IMR-90 (cell line): ENCODE data around the gene NRXN2. TPM values are rescaled to one million over a fixed set of nuclear protein-coding genes. Genes with fewer than 3 reads are reported as not detected.
A peak's percentile ranks its signal among the peaks of the same experiment; 100 is the strongest.

ENCODE experiments used
- ATAC-seq: fragments of 200-7000 bp; cut with Tn5 transposase; 2 replicates; pipeline ENCODE4 v1.9.1; 2020; ENCODE audit warnings: low read depth, mild to moderate bottlenecking, moderate library complexity
- BruUV-seq: library from RNA; stranded (reverse); fragments of 400-500 nt; replicated peaks from 2 replicates; lab custom pipeline; 2021; lab: Mats Ljungman, UMichigan
- CTCF ChIA-PET: fragments of 300-600 bp; formaldehyde crosslinking; extraction: SDS; loops from one replicate; lab custom pipeline; 2021; ENCODE audit warnings: antibody characterized with exemption; lab: Yijun Ruan, JAX
- POLR2A ChIA-PET: fragments of 300-600 bp; sonication (Branson Sonifier 250); formaldehyde crosslinking; loops from one replicate; lab custom pipeline; 2022; ENCODE audit warnings: antibody characterized with exemption; ENCODE audit not compliant: unreplicated experiment; lab: Charles Lee
- DNase-seq: peaks from one replicate; pipeline ENCODE4 v3.0.0; 2013
- H2AFZ ChIP-seq: replicated peaks from 2 replicates; pipeline ENCODE3; 2013; ENCODE audit warnings: low read length, mild to moderate bottlenecking; ENCODE audit not compliant: poor library complexity
- H2AK5ac ChIP-seq: 2 replicates; pipeline ENCODE4 v1.6.1; 2013; ENCODE audit warnings: low read depth, low read length, inconsistent platforms
- H2AK9ac ChIP-seq: replicated peaks from 2 replicates; pipeline ENCODE3; 2013; ENCODE audit warnings: mild to moderate bottlenecking, low read depth, low read length, moderate library complexity; ENCODE audit not compliant: poor library complexity
- H2BK120ac ChIP-seq: 2 replicates; pipeline ENCODE4 v1.6.1; 2013; ENCODE audit warnings: low read depth, low read length, inconsistent platforms
- H2BK15ac ChIP-seq: 3 replicates; pipeline ENCODE4 v1.6.1; 2013; ENCODE audit warnings: low read depth, low read length, inconsistent platforms
- H2BK20ac ChIP-seq: 2 replicates; pipeline ENCODE4 v1.6.1; 2013; ENCODE audit warnings: low read depth, mild to moderate bottlenecking, inconsistent platforms, low read length, moderate library complexity
- H2BK5ac ChIP-seq: 2 replicates; pipeline ENCODE4 v1.6.1; 2013; ENCODE audit warnings: mild to moderate bottlenecking, low read depth, low read length, inconsistent platforms; ENCODE audit not compliant: poor library complexity, severe bottlenecking
- H3K14ac ChIP-seq: replicated peaks from 2 replicates; pipeline ENCODE4 v1.6.1; 2013; ENCODE audit warnings: low read depth, low read length, inconsistent platforms
- H3K18ac ChIP-seq: 2 replicates; pipeline ENCODE4 v1.6.1; 2013; ENCODE audit warnings: low read depth, low read length, control low read depth
- H3K23ac ChIP-seq: 2 replicates; pipeline ENCODE4 v1.6.1; 2013; ENCODE audit warnings: low read depth, low read length, inconsistent platforms
- H3K27ac ChIP-seq: 2 replicates; pipeline ENCODE4 v1.5.1; 2013; ENCODE audit warnings: mild to moderate bottlenecking, control low read depth, low read length; ENCODE audit not compliant: insufficient read depth
- H3K27me3 ChIP-seq: 2 replicates; pipeline ENCODE4 v1.6.1; 2013; ENCODE audit warnings: low read length; ENCODE audit not compliant: control insufficient read depth, insufficient read depth
- H3K36me3 ChIP-seq: 2 replicates; pipeline ENCODE4 v1.6.1; 2013; ENCODE audit warnings: low read length, mixed read lengths; ENCODE audit not compliant: control insufficient read depth, insufficient read depth
- H3K4ac ChIP-seq: 2 replicates; pipeline ENCODE4 v1.6.1; 2013; ENCODE audit warnings: low read depth, low read length, inconsistent platforms
- H3K4me1 ChIP-seq: 2 replicates; pipeline ENCODE4 v1.6.1; 2013; ENCODE audit warnings: low read length, mixed read lengths; ENCODE audit not compliant: control insufficient read depth, insufficient read depth
- H3K4me2 ChIP-seq: 2 replicates; pipeline ENCODE4 v1.6.1; 2013; ENCODE audit warnings: low read depth, mild to moderate bottlenecking, control low read depth, low read length, moderate library complexity
- H3K4me3 ChIP-seq: 2 replicates; pipeline ENCODE4 v1.5.1; 2013; ENCODE audit warnings: low read depth, mild to moderate bottlenecking, control low read depth, low read length, moderate library complexity; ENCODE audit not compliant: insufficient read depth
- H3K56ac ChIP-seq: 2 replicates; pipeline ENCODE4 v1.6.1; 2013; ENCODE audit warnings: low read length, inconsistent platforms; ENCODE audit not compliant: insufficient read depth; ENCODE audit errors: extremely low read depth
- H3K79me1 ChIP-seq, 2 experiments: 2 replicates each; pipeline ENCODE4 v1.6.1; 2013; ENCODE audit warnings: low read length in 2 of 2, inconsistent platforms in 1 of 2, low read depth in 1 of 2
- H3K9ac ChIP-seq: 2 replicates; pipeline ENCODE4 v1.6.1; 2013; ENCODE audit warnings: low read depth, low read length, control low read depth
- H3K9me1 ChIP-seq: 2 replicates; pipeline ENCODE4 v1.6.1; 2013; ENCODE audit warnings: low read length, inconsistent platforms; ENCODE audit not compliant: insufficient read depth
- H3K9me3 ChIP-seq: 2 replicates; pipeline ENCODE4 v1.6.1; 2013; ENCODE audit warnings: low read length; ENCODE audit not compliant: control insufficient read depth, insufficient read depth
- H4K20me1 ChIP-seq: 2 replicates; pipeline ENCODE4 v1.6.1; 2013; ENCODE audit warnings: low read length, inconsistent platforms; ENCODE audit not compliant: insufficient read depth
- H4K5ac ChIP-seq: 2 replicates; pipeline ENCODE4 v1.6.1; 2013; ENCODE audit warnings: mild to moderate bottlenecking, low read depth, low read length, control low read depth
- H4K8ac ChIP-seq, 2 experiments: 2 replicates each; pipeline ENCODE4 v1.6.1; 2013; ENCODE audit warnings: low read depth in 2 of 2, low read length in 2 of 2, control low read depth in 1 of 2, inconsistent platforms in 1 of 2
- H4K91ac ChIP-seq: 2 replicates; pipeline ENCODE4 v1.6.1; 2013; ENCODE audit warnings: low read depth, low read length, inconsistent platforms; ENCODE audit not compliant: insufficient read depth
- BHLHE40 ChIP-seq: fragments of 150-350 bp; IDR thresholded peaks from 2 replicates; pipeline ENCODE4 v1.6.1; 2016; ENCODE audit warnings: mild to moderate bottlenecking, low read depth, low read length
- CEBPB ChIP-seq: IDR thresholded peaks from 2 replicates; pipeline ENCODE4 v1.6.1; 2012; ENCODE audit warnings: low read depth, low read length, improper control_type of control experiment
- CHD1 ChIP-seq: IDR thresholded peaks from 2 replicates; pipeline ENCODE4 v1.6.1; 2012; ENCODE audit warnings: low read depth, low read length, improper control_type of control experiment
- ELK1 ChIP-seq: fragments of 150-350 bp; IDR thresholded peaks from 2 replicates; pipeline ENCODE4 v1.6.1; 2016; ENCODE audit warnings: low read depth, mild to moderate bottlenecking, low read length, moderate library complexity, borderline replicate concordance
- MAFK ChIP-seq: IDR thresholded peaks from 2 replicates; pipeline ENCODE4 v1.6.1; 2012; ENCODE audit warnings: low read depth, low read length, improper control_type of control experiment
- MAZ ChIP-seq: IDR thresholded peaks from 2 replicates; pipeline ENCODE4 v1.6.1; 2012; ENCODE audit warnings: low read depth, mild to moderate bottlenecking, low read length, improper control_type of control experiment, moderate library complexity, borderline replicate concordance
- MXI1 ChIP-seq: IDR thresholded peaks from 2 replicates; pipeline ENCODE4 v1.6.1; 2012; ENCODE audit warnings: low read depth, mild to moderate bottlenecking, low read length, moderate library complexity, borderline replicate concordance
- NFE2L2 ChIP-seq: fragments of 150-350 bp; IDR thresholded peaks from 2 replicates; pipeline ENCODE4 v1.6.1; 2016; ENCODE audit warnings: low read depth, mild to moderate bottlenecking, low read length
- POLR2A ChIP-seq: IDR thresholded peaks from 2 replicates; pipeline ENCODE4 v1.6.1; 2012; ENCODE audit warnings: mild to moderate bottlenecking, low read depth, low read length
- RAD21 ChIP-seq: IDR thresholded peaks from 2 replicates; pipeline ENCODE4 v1.6.1; 2012; ENCODE audit warnings: low read length, improper control_type of control experiment
- RCOR1 ChIP-seq: IDR thresholded peaks from 2 replicates; pipeline ENCODE4 v1.6.1; 2012; ENCODE audit warnings: mild to moderate bottlenecking, low read length, improper control_type of control experiment; ENCODE audit not compliant: insufficient replicate concordance
- RFX5 ChIP-seq: IDR thresholded peaks from 2 replicates; pipeline ENCODE4 v1.8.0; 2012; ENCODE audit warnings: low read depth, mild to moderate bottlenecking, low read length, moderate library complexity
- SMC3 ChIP-seq: fragments of 150-350 bp; IDR thresholded peaks from 2 replicates; pipeline ENCODE4 v1.6.1; 2016; ENCODE audit warnings: low read depth, mild to moderate bottlenecking, antibody characterized with exemption, low read length, moderate library complexity
- WGBS, 2 experiments: methylation state at CpG; one replicate each; pipeline versions ENCODE4 v1.1.5 to v1.1.7; 2013; ENCODE audit warnings: missing lambda C conversion rate in 2 of 2; ENCODE audit not compliant: insufficient read length in 1 of 2; ENCODE audit errors: extremely low coverage in 2 of 2; 5-methylcytosine and 5-hydroxymethylcytosine counted together
- dilution Hi-C: fragments of 300-500 bp; cut with HindIII; formaldehyde crosslinking; loops from one replicate; pipeline ENCODE4 v1.14.3; 2018; ENCODE audit warnings: low sequenced_read_pairs; ENCODE audit not compliant: unreplicated experiment
- in situ Hi-C: fragments of 300-500 bp; cut with MboI; formaldehyde crosslinking; loops from 3 replicates; pipeline ENCODE4 v1.14.3; 2019; ENCODE audit warnings: low sequenced_read_pairs, inconsistent platforms, mixed read lengths
- intact Hi-C: fragments of 100-400 bp; cut with micrococcal nuclease; formaldehyde crosslinking; loops from 2 replicates; pipeline ENCODE4 v1.10.0; 2022
- polyA plus RNA-seq, 3 experiments: library from polyadenylated mRNA; depleted of rRNA; stranded (reverse); fragments of >200 nt; gene quantifications; 2 replicates each; pipeline ENCODE4 v1.2.3, GENCODE V29; 2012; ENCODE audit warnings: low replicate concordance in 1 of 3
- total RNA-seq: library from RNA; depleted of rRNA; stranded (reverse); fragments of >200 nt; gene quantifications from 2 replicates; pipeline ENCODE4 v1.2.3, GENCODE V29; 2012
- TF ChIP-seq, protein P1 (sequence below): fragments of 150-350 bp; IDR thresholded peaks from 2 replicates; pipeline ENCODE4 v1.6.1; 2017; ENCODE audit warnings: mild to moderate bottlenecking, antibody characterized with exemption, low read length, low read depth

The NRXN2 gene
- total and polyA plus RNA-seq, 2 of the 4 experiments (the other 2 are of a cell fraction), result 0.18 to 0.22 TPM

DNA sequence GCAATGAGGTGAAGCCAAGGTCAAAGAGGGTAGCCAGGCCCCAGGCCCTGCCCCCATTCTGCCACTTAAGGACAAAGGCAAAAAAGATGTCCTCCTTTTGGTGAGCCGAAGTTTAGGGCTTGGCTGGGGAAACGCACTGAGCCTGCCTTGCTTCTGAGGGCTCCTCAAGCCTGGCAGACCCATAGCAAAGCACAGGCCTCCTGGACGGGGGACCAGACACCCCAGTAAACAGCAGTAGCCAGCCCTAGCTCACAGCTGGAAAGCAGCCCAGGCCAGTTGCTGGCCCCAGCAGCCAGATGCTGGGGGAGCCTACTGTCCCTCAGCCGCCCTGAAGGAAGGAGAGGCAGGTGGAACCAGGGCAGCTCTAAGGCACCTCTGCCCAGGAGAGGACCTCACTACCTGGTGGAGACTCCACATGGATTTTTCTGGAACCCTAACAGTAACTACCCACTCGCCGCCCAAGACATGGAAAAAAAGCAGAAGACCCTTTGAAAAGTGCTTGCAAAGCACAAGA is 40.6 kb upstream of the NRXN2 start:
- H4K8ac ChIP-seq, result no peak overlapping the region
- no peak overlapping the region for H3K9ac ChIP-seq
- no peak overlapping the region for H4K91ac ChIP-seq
- no peak overlapping the region for H4K5ac ChIP-seq
- H3K9me3 ChIP-seq, result no peaks in the 10 kb centered on the region
- peaks cover 18% of the 10 kb centered on the region for H3K4me1 ChIP-seq
- no peak overlapping the region for H3K4me3 ChIP-seq
- peak overlapping the region; percentile 61; the same call in 1 of the 2 replicates for H2AK5ac ChIP-seq
- no peaks in the 10 kb centered on the region for H3K27me3 ChIP-seq
- ChIA-PET CTCF (interaction anchor here (1.0 kb wide), 1 partner anchor 13 kb away, joined by 3 read pairs; no protein-coding TSS in a partner anchor), POLR2A (no interaction called here)
- H3K27ac ChIP-seq, result peak overlapping the region; percentile 11
- no peak overlapping the region for H3K56ac ChIP-seq
- TF ChIP-seq NFE2L2 (no peak), BHLHE40 (no peak), MAFK (no peak), CEBPB (no peak), RFX5 (no peak), CHD1 (no peak), RAD21 (no peak), MAZ (no peak), RCOR1 (no peak), MXI1 (no peak), POLR2A (no peak), ELK1 (no peak), SMC3 (no peak)
- TF ChIP-seq, protein P1, sequence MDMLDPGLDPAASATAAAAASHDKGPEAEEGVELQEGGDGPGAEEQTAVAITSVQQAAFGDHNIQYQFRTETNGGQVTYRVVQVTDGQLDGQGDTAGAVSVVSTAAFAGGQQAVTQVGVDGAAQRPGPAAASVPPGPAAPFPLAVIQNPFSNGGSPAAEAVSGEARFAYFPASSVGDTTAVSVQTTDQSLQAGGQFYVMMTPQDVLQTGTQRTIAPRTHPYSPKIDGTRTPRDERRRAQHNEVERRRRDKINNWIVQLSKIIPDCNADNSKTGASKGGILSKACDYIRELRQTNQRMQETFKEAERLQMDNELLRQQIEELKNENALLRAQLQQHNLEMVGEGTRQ, result no peak
- dilution Hi-C loops, result no loop called here
- DNase-seq (no peak), ATAC-seq (peak; percentile 1; the same call in 1 of the 2 replicates)
- no peak overlapping the region for H2BK15ac ChIP-seq
- H2BK120ac ChIP-seq, result no peak overlapping the region
- no peak overlapping the region for H3K4me2 ChIP-seq
- no peak overlapping the region; the same call in 1 of the 2 replicates for H3K23ac ChIP-seq
- no TSS peak for BruUV-seq
- peaks cover 21 to 61% of the 10 kb centered on the region in 2 experiments for H3K79me1 ChIP-seq
- WGBS, 2 experiments, result 70% methylated on average over 2 of the region's 6 CpGs; no CpG with 5 or more reads in 1 of the 2 experiments
- 0 out of 2 replicates have a peak overlapping the region, but pooled peaks have one; percentile 2 for H3K4ac ChIP-seq
- intact Hi-C loops, result no loop called here
- H2AFZ ChIP-seq, result no peak overlapping the region
- H3K14ac ChIP-seq, result 0 out of 2 replicates have a peak overlapping the region, but pooled peaks have one; percentile 40
- H2BK20ac ChIP-seq, result no peak overlapping the region
- peaks cover 18% of the 10 kb centered on the region; the same call in 1 of the 2 replicates for H3K9me1 ChIP-seq
- peaks cover 64% of the 10 kb centered on the region for H3K36me3 ChIP-seq
- H2AK9ac ChIP-seq, result peak overlapping the region; percentile 18
- peaks cover 57% of the 10 kb centered on the region for H4K20me1 ChIP-seq
- peak overlapping the region; percentile 17 for H2BK5ac ChIP-seq
- H3K18ac ChIP-seq, result no peak overlapping the region
- in situ Hi-C loops, result no loop called here
